Measurements from ENCODE around the gene ST7. TPM values are rescaled to one million over a fixed set of nuclear protein-coding genes. Genes with fewer than 3 reads are reported as not detected.

The ST7 gene
- total RNA-seq, 4 donors from 2014 or later = 7.2 to 47.9 (median 19.1) TPM

DNA sequence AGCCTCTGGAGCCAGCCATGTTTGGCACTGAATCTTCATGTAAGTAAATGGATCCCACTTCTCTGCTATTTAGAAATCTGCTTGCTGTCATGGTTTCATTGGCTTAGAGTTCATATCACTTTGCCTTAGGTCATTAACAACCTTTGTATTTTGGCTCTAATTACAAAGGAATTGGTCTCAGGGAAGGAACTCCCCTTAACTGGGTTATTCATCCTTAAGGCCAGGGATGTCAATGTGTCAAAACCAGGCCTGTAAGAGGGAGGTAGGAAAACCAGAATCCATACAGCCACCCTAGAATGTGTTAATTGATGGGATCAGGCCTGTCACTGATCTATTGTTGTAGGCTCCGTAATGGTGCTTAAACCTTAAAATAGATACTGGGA is 67.3 kb downstream of the ST7 start:
- WGBS, 2 donors (ENCODE audit: low coverage in 1 of 2) = 50 to 66% methylated on average over 1 of the region's 1 CpG
- intact Hi-C loops (cut with DNase I; ENCODE audit: low total_unique reads) = no loop called here
- H3K36me3 ChIP-seq = no peaks in the 10 kb centered on the region
- TF ChIP-seq EP300 (IDR thresholded peaks at IDR 0.05; ENCODE audit: low read depth) (no peak), POLR2A (IDR thresholded peaks at IDR 0.05) (no peak), POLR2AphosphoS5 (IDR thresholded peaks at IDR 0.05) (no peak)
- TF ChIP-seq, protein P1, sequence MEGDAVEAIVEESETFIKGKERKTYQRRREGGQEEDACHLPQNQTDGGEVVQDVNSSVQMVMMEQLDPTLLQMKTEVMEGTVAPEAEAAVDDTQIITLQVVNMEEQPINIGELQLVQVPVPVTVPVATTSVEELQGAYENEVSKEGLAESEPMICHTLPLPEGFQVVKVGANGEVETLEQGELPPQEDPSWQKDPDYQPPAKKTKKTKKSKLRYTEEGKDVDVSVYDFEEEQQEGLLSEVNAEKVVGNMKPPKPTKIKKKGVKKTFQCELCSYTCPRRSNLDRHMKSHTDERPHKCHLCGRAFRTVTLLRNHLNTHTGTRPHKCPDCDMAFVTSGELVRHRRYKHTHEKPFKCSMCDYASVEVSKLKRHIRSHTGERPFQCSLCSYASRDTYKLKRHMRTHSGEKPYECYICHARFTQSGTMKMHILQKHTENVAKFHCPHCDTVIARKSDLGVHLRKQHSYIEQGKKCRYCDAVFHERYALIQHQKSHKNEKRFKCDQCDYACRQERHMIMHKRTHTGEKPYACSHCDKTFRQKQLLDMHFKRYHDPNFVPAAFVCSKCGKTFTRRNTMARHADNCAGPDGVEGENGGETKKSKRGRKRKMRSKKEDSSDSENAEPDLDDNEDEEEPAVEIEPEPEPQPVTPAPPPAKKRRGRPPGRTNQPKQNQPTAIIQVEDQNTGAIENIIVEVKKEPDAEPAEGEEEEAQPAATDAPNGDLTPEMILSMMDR (IDR thresholded peaks at IDR 0.05) = no peak
- H3K9me3 ChIP-seq = no peaks in the 10 kb centered on the region
- H3K27me3 ChIP-seq = no peaks in the 10 kb centered on the region
- peaks cover 0 to 19% (median 0%) of the 10 kb centered on the region in 4 donors for H3K4me1 ChIP-seq
- in situ Hi-C loops (cut with MboI; ENCODE audit: low pct_ligation_motif_present in 1 of 4, low pct_unique_long_range_greater_than_20kb in 1 of 4, low sequenced_read_pairs in 3 of 4) = no loop called here
- no peak for DNase-seq
- H3K4me3 ChIP-seq = peak overlapping the region in 3 of 4 donors; percentile 3 to 36 (median 13)
- peak overlapping the region; percentile 38 to 60 (median 58) for H3K27ac ChIP-seq

DNA sequence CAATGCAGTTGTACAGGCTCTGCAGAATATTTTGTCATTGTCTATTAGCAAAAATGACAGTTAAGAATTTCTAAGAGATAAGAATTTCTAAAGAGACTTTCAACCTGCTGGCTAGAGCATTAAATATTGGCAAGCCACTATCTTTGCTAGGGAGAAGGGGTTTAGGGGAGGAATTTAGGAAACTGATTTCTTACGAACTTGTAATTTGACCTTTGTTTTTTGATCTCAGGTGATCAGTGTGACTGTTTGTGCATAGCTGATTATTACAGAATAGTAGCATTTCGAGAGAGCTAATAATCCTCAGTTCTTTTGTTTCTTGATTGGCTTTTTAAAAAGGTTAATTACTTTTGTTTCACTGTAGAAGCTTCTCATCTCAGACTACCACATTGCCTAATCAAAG is 68.1 kb downstream of the ST7 start:
- H3K36me3 ChIP-seq = no peaks in the 10 kb centered on the region
- DNase-seq = no peak
- H3K4me1 ChIP-seq = peaks cover 0 to 18% (median 0%) of the 10 kb centered on the region in 4 donors
- 90 to 93% methylated on average over 2 of the region's 2 CpGs for WGBS, 2 donors (ENCODE audit: low coverage in 1 of 2)
- TF ChIP-seq, protein P1 (IDR thresholded peaks at IDR 0.05) = no peak
- TF ChIP-seq POLR2A (IDR thresholded peaks at IDR 0.05) (no peak), POLR2AphosphoS5 (IDR thresholded peaks at IDR 0.05) (no peak), EP300 (IDR thresholded peaks at IDR 0.05; ENCODE audit: low read depth) (no peak)
- H3K9me3 ChIP-seq = no peaks in the 10 kb centered on the region
- H3K27me3 ChIP-seq = no peaks in the 10 kb centered on the region
- peak overlapping the region in 1 of 4 donors; percentile 57 for H3K27ac ChIP-seq
- in situ Hi-C loops (cut with MboI; ENCODE audit: low pct_ligation_motif_present in 1 of 4, low pct_unique_long_range_greater_than_20kb in 1 of 4, low sequenced_read_pairs in 3 of 4) (no loop called here), intact Hi-C loops (cut with DNase I; ENCODE audit: low total_unique reads) (no loop called here)
- no peak overlapping the region for H3K4me3 ChIP-seq

DNA sequence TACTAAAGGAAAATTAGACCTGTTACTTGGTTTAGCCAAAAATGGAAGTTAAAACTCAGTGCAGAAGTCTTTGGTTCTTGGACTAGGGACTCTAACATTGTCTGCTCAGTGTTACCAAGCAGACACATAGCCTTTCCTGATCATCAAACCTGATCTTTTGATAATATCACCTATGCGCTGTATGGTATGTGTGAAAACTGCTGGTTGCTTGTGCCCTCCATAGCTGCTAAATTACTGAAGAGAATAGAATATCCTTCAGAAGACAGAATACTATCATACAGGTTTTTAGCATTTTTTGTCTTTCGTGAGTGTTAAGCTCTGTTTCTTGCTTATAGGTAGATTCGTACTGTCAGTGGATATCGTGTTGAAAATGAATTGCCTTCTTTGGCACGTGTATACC is 68.7 kb downstream of the ST7 start:
- H3K4me1 ChIP-seq = peaks cover 0 to 18% (median 0%) of the 10 kb centered on the region in 4 donors

DNA sequence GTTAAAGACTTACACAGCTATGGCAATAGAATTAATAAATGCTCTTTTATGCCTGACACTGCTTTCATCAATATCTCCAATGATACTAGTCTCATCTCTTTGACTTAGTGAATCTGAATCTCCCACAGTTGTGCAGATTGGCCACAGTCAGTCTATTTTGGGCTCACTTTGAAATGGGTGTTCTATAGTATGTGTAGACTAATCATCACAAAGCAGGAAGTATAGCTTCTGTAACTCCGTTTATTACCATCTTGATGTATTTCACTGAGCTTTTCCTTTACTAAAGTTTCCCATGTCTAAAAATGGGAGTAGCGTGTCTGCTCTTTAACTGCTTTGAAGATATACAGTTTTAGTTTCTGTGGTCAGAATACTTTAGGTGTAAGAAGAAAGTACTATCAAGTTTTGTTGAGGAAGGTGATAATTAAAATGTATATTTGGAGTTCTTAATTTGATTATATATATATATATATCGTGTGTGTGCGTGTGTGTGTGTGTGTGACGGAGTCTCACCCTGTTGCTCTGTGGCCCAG is 70.1 kb downstream of the ST7 start:
- peaks cover 0 to 18% (median 0%) of the 10 kb centered on the region in 4 donors for H3K4me1 ChIP-seq
- 84% methylated on average over 5 of the region's 5 CpGs for WGBS, 2 donors (ENCODE audit: low coverage in 1 of 2)
- H3K36me3 ChIP-seq = no peaks in the 10 kb centered on the region
- no peak overlapping the region for H3K27ac ChIP-seq
- TF ChIP-seq POLR2A (IDR thresholded peaks at IDR 0.05) = no peak
- no peak for TF ChIP-seq POLR2AphosphoS5 (IDR thresholded peaks at IDR 0.05)
- TF ChIP-seq, protein P1 (IDR thresholded peaks at IDR 0.05) = no peak
- TF ChIP-seq EP300 (IDR thresholded peaks at IDR 0.05; ENCODE audit: low read depth) = no peak
- H3K9me3 ChIP-seq = no peaks in the 10 kb centered on the region
- intact Hi-C loops (cut with DNase I; ENCODE audit: low total_unique reads) = no loop called here
- DNase-seq = no peak
- H3K27me3 ChIP-seq = no peaks in the 10 kb centered on the region
- in situ Hi-C loops (cut with MboI; ENCODE audit: low pct_ligation_motif_present in 1 of 4, low pct_unique_long_range_greater_than_20kb in 1 of 4, low sequenced_read_pairs in 3 of 4) = no loop called here
- no peak overlapping the region for H3K4me3 ChIP-seq

More for the DNA sequence above, 68.7 kb downstream of the ST7 start:
- WGBS, 2 donors (ENCODE audit: low coverage in 1 of 2) = 89 to 91% methylated on average over 5 of the region's 5 CpGs
- intact Hi-C loops (cut with DNase I; ENCODE audit: low total_unique reads) = no loop called here
- no peaks in the 10 kb centered on the region for H3K27me3 ChIP-seq
- TF ChIP-seq POLR2AphosphoS5 (IDR thresholded peaks at IDR 0.05) = no peak
- TF ChIP-seq EP300 (IDR thresholded peaks at IDR 0.05; ENCODE audit: low read depth) = no peak
- TF ChIP-seq POLR2A (IDR thresholded peaks at IDR 0.05) = no peak
- TF ChIP-seq, protein P1 (IDR thresholded peaks at IDR 0.05) = no peak
- H3K4me3 ChIP-seq = no peak overlapping the region
- no peaks in the 10 kb centered on the region for H3K36me3 ChIP-seq
- no peak overlapping the region for H3K27ac ChIP-seq
- no peaks in the 10 kb centered on the region for H3K9me3 ChIP-seq
- no peak for DNase-seq
- in situ Hi-C loops (cut with MboI; ENCODE audit: low pct_ligation_motif_present in 1 of 4, low pct_unique_long_range_greater_than_20kb in 1 of 4, low sequenced_read_pairs in 3 of 4) = no loop called here

Measured in transverse colon (tissue), 4 donors.